SIG-M5 treated with dmso at 0.1 percent for 504 hours (cell line): ENCODE data around the gene ABCA7.
"Not testable (repeated sequence)": the region's sequence is repeated elsewhere in the genome, so short reads cannot be mapped to it uniquely, and the experiment has no call there.

Source experiments
- DNase-seq: peaks from one replicate; lab custom pipeline; 2025; ENCODE audit not compliant: unreplicated experiment; lab: John Stamatoyannopoulos, UW

The ABCA7 gene

GRCh38 chr19:1104311-1105007, 64.6 kb downstream of the ABCA7 start:
- peak; percentile 44 for DNase-seq

DNA sequence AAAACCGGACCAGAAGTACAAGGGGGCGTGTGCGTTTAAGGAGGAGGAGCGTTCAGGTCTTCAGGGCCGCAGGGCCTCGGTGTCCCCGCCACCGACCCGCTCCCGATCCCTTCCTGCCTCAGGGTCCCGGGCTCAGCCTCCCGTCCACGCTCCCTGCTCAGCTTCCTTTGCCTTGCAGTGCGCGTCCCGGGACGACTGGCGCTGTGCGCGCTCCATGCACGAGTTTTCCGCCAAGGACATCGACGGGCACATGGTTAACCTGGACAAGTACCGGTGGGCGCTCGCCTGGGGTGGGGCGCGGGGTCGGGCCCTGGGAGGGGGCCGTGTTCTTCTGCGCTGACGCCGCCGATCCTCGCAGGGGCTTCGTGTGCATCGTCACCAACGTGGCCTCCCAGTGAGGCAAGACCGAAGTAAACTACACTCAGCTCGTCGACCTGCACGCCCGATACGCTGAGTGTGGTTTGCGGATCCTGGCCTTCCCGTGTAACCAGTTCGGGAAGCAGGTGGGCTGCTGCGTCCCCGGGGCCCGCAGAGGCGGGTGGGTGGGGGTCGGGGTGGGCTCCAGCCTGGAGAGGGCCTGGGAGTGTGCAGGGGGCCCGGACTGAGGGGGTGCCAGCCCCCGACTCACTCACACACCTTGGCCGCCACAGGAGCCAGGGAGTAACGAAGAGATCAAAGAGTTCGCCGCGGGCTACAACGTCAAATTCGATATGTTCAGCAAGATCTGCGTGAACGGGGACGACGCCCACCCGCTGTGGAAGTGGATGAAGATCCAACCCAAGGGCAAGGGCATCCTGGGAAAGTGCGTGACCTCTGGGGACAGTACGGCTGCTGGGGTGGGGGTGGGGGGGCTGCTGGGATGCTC, 65.3 kb downstream of the ABCA7 start:
- no peak for DNase-seq

- no peak for DNase-seq
Measured at GRCh38 chr19:1105873-1106840, 66.2 kb downstream of the ABCA7 start.

DNA sequence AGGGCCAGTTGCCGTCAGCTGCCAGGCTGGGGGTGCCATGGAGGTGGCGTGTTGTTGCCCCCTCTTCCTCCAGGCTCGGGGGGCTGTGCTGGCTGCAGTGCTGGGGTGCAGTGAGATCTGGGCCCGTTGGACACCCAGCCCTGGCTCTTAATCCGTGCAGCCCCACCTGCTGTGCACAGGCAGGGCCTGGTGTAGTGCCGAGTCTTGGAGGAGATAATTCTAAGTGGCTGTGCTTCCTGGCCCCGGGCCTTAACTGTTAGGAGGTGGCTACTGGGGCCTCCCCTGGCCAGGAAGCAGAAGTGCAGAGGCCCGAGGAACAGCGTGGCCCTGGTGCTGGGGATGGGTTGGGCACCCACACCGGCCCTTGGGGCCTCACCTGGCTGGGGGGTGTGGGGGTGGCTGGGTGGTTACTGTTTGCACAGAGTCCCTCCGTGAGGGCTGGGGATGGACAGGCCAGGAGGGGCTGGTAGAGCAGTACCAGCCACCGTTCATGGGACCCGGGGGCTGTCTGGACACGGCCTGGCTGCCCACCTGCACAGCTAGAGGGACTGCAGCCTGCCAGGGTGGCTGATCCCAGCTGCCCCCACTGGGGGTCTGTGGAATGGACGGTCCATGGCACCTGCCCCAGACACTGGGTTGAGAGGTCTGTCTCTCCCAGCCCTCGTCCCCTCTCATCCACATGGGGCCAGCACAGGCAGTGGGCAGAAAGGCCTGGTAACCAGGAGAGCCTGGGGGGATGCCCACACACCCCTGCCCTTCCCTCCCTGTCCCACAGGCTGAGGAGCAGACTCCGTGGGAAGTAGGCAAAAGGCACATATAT, 67.1 kb downstream of the ABCA7 start:
- no peak for DNase-seq

- no peak for DNase-seq
Measured at GRCh38 chr19:1107661-1108261, 67.9 kb downstream of the ABCA7 start.

- no peak for DNase-seq
Measured at GRCh38 chr19:1108291-1109031, 68.6 kb downstream of the ABCA7 start.

DNA sequence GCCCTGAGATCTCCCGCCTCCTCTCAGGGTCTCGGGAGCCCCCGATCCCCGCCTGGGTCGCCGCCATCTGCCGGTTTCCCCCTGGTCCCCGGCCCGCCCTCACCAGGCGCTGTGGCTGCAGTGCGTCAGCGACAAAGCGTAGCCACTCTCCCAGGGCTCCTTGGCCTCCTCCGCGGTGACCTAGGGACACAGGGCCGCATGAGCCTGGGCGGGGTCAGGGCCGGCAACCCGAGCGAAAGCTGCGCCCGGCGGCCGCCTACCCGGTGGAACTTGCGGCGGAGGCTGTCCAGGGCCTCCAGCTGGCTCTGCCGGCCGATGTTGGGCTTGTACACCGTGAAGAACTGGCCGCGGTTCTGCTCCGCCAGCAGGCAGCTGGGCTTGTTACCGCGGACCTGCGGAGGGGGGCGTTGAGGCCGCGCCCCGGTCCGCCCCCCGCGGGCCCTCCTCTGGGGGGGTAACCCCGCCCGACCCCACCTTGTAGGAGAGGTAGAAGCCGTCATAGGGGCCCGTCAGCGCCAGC, 69.2 kb downstream of the ABCA7 start:
- DNase-seq = no peak

DNA sequence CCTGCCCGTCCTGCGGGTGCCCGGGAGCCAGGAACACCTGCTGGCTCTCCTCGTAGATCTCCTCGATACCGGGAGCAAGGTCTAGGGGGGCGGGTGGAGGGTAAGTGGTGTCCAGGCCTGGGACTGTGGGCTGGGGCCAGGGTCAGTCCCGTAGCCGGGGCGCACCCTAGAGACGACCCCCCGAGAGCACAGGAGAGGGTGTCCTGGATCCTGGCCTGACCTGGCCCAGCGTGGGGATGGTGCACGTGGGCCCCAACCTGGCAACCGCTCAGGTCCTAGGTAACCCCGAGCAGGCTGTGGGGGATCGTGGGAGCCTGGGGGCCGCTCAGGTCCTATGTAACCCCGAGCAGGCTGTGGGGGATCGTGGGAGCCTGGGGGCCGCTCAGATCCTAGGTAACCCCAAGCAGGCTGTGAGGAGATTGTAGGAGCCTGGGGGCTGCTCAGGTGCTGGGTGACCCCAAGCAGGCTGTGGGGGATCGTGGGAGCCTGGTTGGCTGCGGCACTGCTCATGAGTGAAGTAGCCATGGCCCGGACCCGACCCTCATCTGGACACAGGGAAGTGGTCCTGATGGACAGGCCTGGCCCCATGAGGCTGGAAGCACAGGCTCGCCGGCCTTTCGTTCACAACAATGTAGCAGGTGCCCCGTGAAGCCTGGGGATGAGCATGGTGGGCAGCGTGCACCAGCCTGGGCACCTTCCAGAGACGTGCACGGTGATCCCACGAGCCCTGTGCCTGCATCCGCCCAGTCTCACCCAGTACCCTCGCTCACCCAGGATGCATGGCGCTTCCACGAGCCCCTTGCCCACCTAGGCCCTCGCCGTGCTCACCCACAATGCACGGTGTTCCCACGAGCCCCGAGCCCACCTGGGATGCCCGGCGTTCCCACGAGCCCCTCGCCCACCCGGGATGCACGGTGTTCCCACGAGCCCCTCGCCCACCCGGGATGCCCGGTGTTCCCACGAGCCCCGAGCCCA, 70.1 kb downstream of the ABCA7 start:
- no peak for DNase-seq

GRCh38 chr19:1110809-1111640, 71.1 kb downstream of the ABCA7 start:
- DNase-seq = no peak

DNA sequence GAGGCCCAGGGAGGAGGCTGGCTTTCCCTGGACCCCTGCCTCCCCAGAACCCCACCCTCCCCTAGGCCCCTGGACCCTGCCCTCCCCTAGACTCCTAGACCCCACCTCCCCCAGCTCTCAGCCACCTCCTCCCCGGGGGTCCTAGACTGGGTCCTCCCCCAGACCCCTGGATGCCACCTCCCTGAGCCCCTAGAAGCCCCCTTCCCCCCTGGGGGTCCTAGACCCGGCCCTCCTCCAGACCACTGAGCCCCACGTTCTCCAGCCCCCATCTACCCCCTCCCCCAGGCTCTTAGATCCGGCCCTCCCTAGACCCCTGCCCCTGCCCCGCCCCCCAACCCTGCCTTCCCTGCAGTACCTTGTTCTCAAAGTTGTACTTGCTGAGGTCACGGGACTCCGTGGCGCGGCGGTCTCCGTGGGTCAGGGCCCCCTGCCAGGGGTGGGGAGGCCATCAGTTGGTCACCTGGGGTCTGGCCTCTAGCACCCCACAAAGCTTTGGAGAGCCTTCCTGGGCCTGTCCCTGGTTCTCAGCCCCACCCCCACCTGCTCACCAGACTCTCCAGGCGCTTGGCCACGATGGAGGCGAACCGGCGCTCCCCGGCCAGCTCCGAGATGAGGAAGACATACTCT, 71.8 kb downstream of the ABCA7 start:
- no peak for DNase-seq

DNA sequence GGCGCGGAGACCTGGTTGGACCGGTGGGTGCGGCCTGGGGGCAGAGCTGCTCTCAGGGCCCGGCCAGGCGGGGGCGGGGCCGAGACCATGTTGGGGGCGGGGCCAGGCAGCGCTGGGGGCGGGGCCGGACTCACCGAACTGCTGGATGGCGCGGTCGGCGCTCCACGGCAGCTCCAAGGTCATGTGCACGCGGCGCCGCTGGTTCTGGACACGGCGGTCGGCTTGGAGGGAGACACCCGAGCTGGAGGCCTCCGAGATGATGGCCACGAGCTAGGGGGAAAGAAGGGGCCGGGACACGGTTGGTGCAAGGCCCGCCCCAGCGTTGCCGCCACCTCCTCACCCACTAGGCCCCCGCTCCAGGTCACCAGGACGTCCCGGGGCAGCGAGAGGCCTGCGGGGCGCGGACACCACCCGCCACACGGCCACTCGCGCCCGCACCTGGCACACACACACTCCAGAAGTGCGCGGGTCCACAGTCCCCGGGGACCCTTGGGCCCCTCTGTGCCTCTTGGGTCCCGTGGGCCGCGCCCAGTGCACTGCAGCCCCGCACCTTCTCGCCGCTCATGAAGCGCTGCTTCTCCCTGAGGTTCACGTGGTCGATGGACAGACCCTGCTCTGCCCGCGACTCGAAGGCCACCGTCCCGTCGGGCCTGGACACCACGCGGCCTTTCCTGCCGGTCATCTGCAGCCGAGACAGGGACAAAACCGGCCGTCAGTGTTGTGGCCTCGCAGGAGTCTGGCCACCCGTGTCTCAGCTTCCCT, 72.5 kb downstream of the ABCA7 start:
- no peak for DNase-seq

- peak; percentile 73 for DNase-seq
Measured at GRCh38 chr19:1113030-1113985, 73.4 kb downstream of the ABCA7 start.

DNA sequence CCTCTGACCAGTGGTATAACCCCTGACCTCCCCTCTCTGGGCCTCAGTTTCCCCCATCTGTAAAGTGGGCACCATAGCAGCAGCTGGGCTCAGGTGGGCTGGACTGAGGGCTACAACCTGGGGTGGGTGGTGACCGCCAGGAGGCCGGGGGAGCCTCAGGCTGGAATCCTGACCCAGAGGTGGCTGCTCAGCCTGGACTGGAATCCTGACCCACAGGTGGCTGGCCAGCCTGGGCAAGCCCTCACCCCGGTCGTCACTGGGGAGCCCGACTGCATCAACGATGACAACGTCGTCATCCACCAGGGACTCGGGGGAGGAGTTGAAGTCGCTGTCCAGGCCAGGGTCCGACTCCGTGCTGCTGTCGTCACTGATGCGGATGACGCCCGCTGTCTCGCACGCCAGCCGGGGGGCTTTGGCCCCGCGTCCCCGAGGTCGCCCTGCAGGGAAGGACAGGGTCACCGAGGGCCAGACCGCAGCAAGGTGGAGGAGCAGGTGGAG, 74.1 kb downstream of the ABCA7 start:
- DNase-seq = no peak

DNA sequence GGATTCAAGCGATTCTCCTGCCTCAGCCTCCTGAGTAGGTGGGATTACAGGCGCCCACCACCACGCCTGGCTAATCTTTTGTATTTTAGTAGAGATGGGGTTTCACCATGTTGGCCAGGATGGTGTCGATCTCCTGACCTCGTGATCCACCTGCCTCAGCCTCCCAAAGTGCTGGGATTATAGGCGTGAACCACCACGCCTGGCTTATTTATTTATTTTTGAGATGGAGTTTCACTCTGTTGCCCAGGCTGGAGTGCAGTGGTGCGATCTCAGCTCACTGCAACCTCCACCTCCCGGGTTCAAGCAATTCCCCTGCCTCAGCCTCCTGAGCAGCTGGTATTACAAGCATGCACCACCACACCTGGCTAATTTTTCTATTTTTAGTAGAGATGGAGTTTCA, 74.8 kb downstream of the ABCA7 start:
- DNase-seq = not testable (repeated sequence)
